HEK293 (cell line): ENCODE results near the gene BAZ2B.
A peak's percentile ranks its signal among the peaks of the same experiment; 100 is the strongest.

Experiments
- CTCF ChIA-PET: fragments of 350-600 bp; formaldehyde crosslinking; extraction: SDS; loops from one replicate; lab custom pipeline; 2021; ENCODE audit warnings: antibody characterized with exemption; lab: Yijun Ruan, JAX
- POLR2A ChIA-PET: fragments of 300-600 bp; formaldehyde crosslinking; extraction: SDS; loops from one replicate; lab custom pipeline; 2020; ENCODE audit warnings: antibody characterized with exemption, inconsistent platforms; lab: Yijun Ruan, JAX
- H3K27ac ChIP-seq: fragments of 200-500 bp; sonication (Bioruptor generic); 2 replicates; pipeline ENCODE4 v1.5.1; 2014; ENCODE audit warnings: low read depth, low read length, control low read depth, inconsistent platforms; ENCODE audit errors: extremely low read depth
- H3K36me3 ChIP-seq, 2 experiments: fragments of 200-500 bp in 1 of 2; sonication (Bioruptor generic) in 1 of 2; 1 replicate in 1 of 2; 2 replicates in 1 of 2; pipeline ENCODE4 v1.5.1; 2014 to 2017; ENCODE audit warnings: inconsistent platforms in 2 of 2, low read length in 2 of 2; ENCODE audit not compliant: control insufficient read depth in 2 of 2, insufficient read depth in 1 of 2
- H3K4me1 ChIP-seq: fragments of 200-500 bp; sonication (Bioruptor generic); 2 replicates; pipeline ENCODE4 v1.5.1; 2014; ENCODE audit warnings: mild to moderate bottlenecking, low read length, inconsistent platforms; ENCODE audit not compliant: control insufficient read depth, insufficient read depth
- H3K4me3 ChIP-seq: 2 replicates; pipeline ENCODE4 v1.5.1; 2011; ENCODE audit warnings: low read depth, mild to moderate bottlenecking, control low read depth, low read length, moderate library complexity
- H3K9me3 ChIP-seq: fragments of 200-500 bp; sonication (Bioruptor generic); 2 replicates; pipeline ENCODE4 v1.5.1; 2014; ENCODE audit warnings: low read depth, low read length, inconsistent platforms; ENCODE audit not compliant: control insufficient read depth, insufficient read depth
- FEZF1 ChIP-seq: fragments of 450-650 bp; formaldehyde crosslinking; IDR thresholded peaks from 2 replicates; pipeline ENCODE4 v1.5.1; 2016; ENCODE audit warnings: missing biosample characterization, missing genetic modification characterization
- KLF10 ChIP-seq: fragments of 450-650 bp; IDR thresholded peaks from 2 replicates; pipeline ENCODE4 v1.5.1; 2018; ENCODE audit warnings: missing biosample characterization, mild to moderate bottlenecking, missing genetic modification characterization
- MYNN ChIP-seq: fragments of 450-650 bp; formaldehyde crosslinking; IDR thresholded peaks from 2 replicates; pipeline ENCODE4 v1.5.1; 2016; ENCODE audit warnings: missing biosample characterization, missing genetic modification characterization, borderline replicate concordance
- OSR2 ChIP-seq: fragments of 450-650 bp; formaldehyde crosslinking; IDR thresholded peaks from 2 replicates; pipeline ENCODE4 v1.5.1; 2016; ENCODE audit warnings: missing biosample characterization, missing genetic modification characterization
- TRIM28 ChIP-seq: IDR thresholded peaks from 2 replicates; pipeline ENCODE4 v1.6.1; 2011; ENCODE audit warnings: low read length, control low read depth, borderline replicate concordance
- WT1 ChIP-seq: fragments of 450-650 bp; formaldehyde crosslinking; IDR thresholded peaks from 2 replicates; pipeline ENCODE4 v1.5.1; 2016; ENCODE audit warnings: missing biosample characterization, missing genetic modification characterization
- ZBTB17 ChIP-seq: fragments of 450-650 bp; formaldehyde crosslinking; IDR thresholded peaks from 2 replicates; pipeline ENCODE4 v1.5.1; 2016; ENCODE audit warnings: missing biosample characterization, missing genetic modification characterization
- ZBTB20 ChIP-seq: fragments of 450-650 bp; formaldehyde crosslinking; IDR thresholded peaks from 2 replicates; pipeline ENCODE4 v1.5.1; 2016; ENCODE audit warnings: missing biosample characterization, missing genetic modification characterization
- ZBTB48 ChIP-seq: fragments of 450-650 bp; formaldehyde crosslinking; IDR thresholded peaks from 2 replicates; pipeline ENCODE4 v1.5.1; 2016; ENCODE audit warnings: missing biosample characterization, missing genetic modification characterization
- ZNF16 ChIP-seq: fragments of 450-650 bp; formaldehyde crosslinking; IDR thresholded peaks from 2 replicates; pipeline ENCODE4 v1.5.1; 2016; ENCODE audit warnings: low read depth, missing biosample characterization, missing genetic modification characterization
- ZNF211 ChIP-seq: fragments of 450-650 bp; formaldehyde crosslinking; IDR thresholded peaks from 2 replicates; pipeline ENCODE4 v1.5.1; 2016; ENCODE audit warnings: low read depth, missing biosample characterization, missing genetic modification characterization
- ZNF341 ChIP-seq: fragments of 450-650 bp; formaldehyde crosslinking; IDR thresholded peaks from 2 replicates; pipeline ENCODE4; 2016; ENCODE audit warnings: low read depth, missing biosample characterization, missing genetic modification characterization
- ZNF529 ChIP-seq: fragments of 450-650 bp; formaldehyde crosslinking; IDR thresholded peaks from 2 replicates; pipeline ENCODE4 v1.5.1; 2017; ENCODE audit warnings: missing genetic modification characterization, missing biosample characterization; ENCODE audit not compliant: insufficient replicate concordance
- ZNF558 ChIP-seq: fragments of 450-650 bp; formaldehyde crosslinking; IDR thresholded peaks from 2 replicates; pipeline ENCODE4 v1.5.1; 2016; ENCODE audit warnings: missing biosample characterization, missing genetic modification characterization
- ZNF585B ChIP-seq: fragments of 450-650 bp; formaldehyde crosslinking; IDR thresholded peaks from 2 replicates; pipeline ENCODE4 v1.5.1; 2016; ENCODE audit warnings: missing biosample characterization, missing genetic modification characterization
- ZNF624 ChIP-seq: fragments of 450-650 bp; formaldehyde crosslinking; IDR thresholded peaks from 2 replicates; pipeline ENCODE4 v1.5.1; 2017; ENCODE audit warnings: missing biosample characterization, missing genetic modification characterization
- ZNF660 ChIP-seq: fragments of 450-650 bp; IDR thresholded peaks from 2 replicates; pipeline ENCODE4 v1.5.1; 2018; ENCODE audit warnings: missing biosample characterization, mild to moderate bottlenecking, missing genetic modification characterization
- ZNF747 ChIP-seq: fragments of 450-650 bp; formaldehyde crosslinking; IDR thresholded peaks from 2 replicates; pipeline ENCODE4 v1.5.1; 2016; ENCODE audit warnings: missing biosample characterization, missing genetic modification characterization
- ZNF776 ChIP-seq: fragments of 450-650 bp; formaldehyde crosslinking; IDR thresholded peaks from 2 replicates; pipeline ENCODE4 v1.5.0; 2017; ENCODE audit warnings: missing biosample characterization, missing genetic modification characterization, borderline replicate concordance
- TF ChIP-seq, protein P1 (sequence below): fragments of 450-650 bp; formaldehyde crosslinking; IDR thresholded peaks from 2 replicates; pipeline ENCODE4 v1.5.1; 2016; ENCODE audit warnings: missing biosample characterization, missing genetic modification characterization
- TF ChIP-seq, protein P2 (sequence below): fragments of 450-650 bp; formaldehyde crosslinking; IDR thresholded peaks from 2 replicates; pipeline ENCODE4 v1.5.1; 2017; ENCODE audit warnings: missing biosample characterization, missing genetic modification characterization
- TF ChIP-seq, protein P3 (sequence below): fragments of 450-650 bp; IDR thresholded peaks from 2 replicates; pipeline ENCODE4 v1.5.1; 2018; ENCODE audit warnings: missing biosample characterization, mild to moderate bottlenecking, missing genetic modification characterization
- TF ChIP-seq, protein P4 (sequence below): fragments of 450-650 bp; formaldehyde crosslinking; IDR thresholded peaks from 2 replicates; pipeline ENCODE4 v1.5.1; 2016; ENCODE audit warnings: missing biosample characterization, missing genetic modification characterization
- TF ChIP-seq, protein P5 (sequence below): fragments of 450-650 bp; formaldehyde crosslinking; IDR thresholded peaks from 2 replicates; pipeline ENCODE4 v1.5.1; 2016; ENCODE audit warnings: missing biosample characterization, missing genetic modification characterization, low read depth
- TF ChIP-seq, protein P6 (sequence below): fragments of 450-650 bp; formaldehyde crosslinking; IDR thresholded peaks from 2 replicates; pipeline ENCODE4 v1.5.1; 2017; ENCODE audit warnings: missing biosample characterization, missing genetic modification characterization

BAZ2B gene

DNA sequence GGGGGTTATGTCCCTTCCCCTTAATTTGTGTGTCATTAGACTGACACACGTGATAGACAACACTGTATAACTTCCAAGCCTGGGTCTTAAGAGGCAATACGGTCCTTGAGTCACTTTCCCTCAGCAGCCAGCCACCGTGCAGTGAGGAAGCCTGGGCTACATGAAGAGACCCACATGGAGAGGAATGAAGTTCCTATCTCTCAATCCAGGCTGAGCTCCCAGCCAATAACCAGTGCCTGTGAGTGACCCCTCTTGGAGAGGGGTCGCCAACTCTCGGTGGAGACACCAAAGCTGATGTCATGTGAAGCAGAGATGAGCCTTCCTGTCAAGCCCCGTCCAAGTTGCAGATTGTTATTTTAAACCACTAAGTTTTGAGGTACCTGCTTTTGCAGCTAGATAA, 324.2 kb downstream of the BAZ2B start:
- POLR2A ChIA-PET = no interaction called here

DNA sequence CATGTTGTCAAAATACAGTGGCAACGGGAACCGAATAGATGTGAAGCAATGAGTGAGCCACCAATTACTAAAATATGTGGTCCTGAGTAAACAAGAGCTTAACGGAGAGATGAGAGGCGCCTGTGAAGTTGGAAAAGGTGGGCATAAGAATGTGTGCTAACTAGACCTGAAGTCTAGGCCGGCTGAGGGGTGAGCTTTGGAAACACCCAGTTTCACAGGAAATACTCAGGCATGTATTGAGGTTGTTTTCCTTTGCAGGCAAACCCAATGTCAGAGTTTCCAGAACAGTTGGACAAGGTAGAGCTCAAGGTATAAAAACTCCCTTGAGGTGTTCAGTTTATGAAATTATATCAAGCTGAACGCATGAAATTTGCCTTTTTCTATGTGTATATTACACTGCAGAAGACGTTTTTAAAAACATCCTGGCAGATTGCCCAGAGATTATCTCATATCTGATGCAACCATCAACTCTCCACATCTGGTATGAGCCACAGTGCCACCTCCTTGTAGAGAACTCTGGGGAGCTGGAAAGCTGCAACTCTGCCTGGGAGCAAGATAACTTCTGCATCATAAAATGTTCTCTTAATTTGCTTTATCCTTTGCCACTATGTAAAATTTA, 325.9 kb downstream of the BAZ2B start:
- Histone ChIP-seq H3K27ac (peak overlapping the region; percentile 43; the same call in 1 of the 2 replicates), H3K4me1 (peaks cover 19% of the 10 kb centered on the region; the same call in 1 of the 2 replicates), H3K36me3 (no peaks in the 10 kb centered on the region), H3K4me3 (no peak overlapping the region), H3K9me3 (no peaks in the 10 kb centered on the region)
- CTCF ChIA-PET = interaction anchor here (0.6 to 1.2 kb wide), 2 partner anchors 422 to 1266 kb away, joined by 3 read pairs; partner anchors contain the start of gene MARCHF7
- POLR2A ChIA-PET = interaction anchor here (0.6 to 0.9 kb wide), 2 partner anchors 307 to 322 kb away, joined by 3 to 4 read pairs; partner anchors contain the start of gene TANC1
- TF ChIP-seq ZNF558 (tag by site-specific recombination) = 0 out of 2 replicates have a peak, but pooled peaks have one; percentile 20
- TF ChIP-seq ZNF660 (tag by site-specific recombination) = peak; percentile 78
- TF ChIP-seq OSR2 (tag by site-specific recombination) = no peak
- no peak for TF ChIP-seq ZBTB20 (tag by site-specific recombination)
- TF ChIP-seq WT1 (tag by site-specific recombination) = no peak
- no peak for TF ChIP-seq ZBTB48 (tag by site-specific recombination)
- TF ChIP-seq, protein P1, sequence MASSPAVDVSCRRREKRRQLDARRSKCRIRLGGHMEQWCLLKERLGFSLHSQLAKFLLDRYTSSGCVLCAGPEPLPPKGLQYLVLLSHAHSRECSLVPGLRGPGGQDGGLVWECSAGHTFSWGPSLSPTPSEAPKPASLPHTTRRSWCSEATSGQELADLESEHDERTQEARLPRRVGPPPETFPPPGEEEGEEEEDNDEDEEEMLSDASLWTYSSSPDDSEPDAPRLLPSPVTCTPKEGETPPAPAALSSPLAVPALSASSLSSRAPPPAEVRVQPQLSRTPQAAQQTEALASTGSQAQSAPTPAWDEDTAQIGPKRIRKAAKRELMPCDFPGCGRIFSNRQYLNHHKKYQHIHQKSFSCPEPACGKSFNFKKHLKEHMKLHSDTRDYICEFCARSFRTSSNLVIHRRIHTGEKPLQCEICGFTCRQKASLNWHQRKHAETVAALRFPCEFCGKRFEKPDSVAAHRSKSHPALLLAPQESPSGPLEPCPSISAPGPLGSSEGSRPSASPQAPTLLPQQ (tag by site-specific recombination) = peak; percentile 70; the same call in 1 of the 2 replicates
- TF ChIP-seq MYNN (tag by site-specific recombination) = no peak
- no peak for TF ChIP-seq ZNF624 (tag by site-specific recombination)
- TF ChIP-seq, protein P2, sequence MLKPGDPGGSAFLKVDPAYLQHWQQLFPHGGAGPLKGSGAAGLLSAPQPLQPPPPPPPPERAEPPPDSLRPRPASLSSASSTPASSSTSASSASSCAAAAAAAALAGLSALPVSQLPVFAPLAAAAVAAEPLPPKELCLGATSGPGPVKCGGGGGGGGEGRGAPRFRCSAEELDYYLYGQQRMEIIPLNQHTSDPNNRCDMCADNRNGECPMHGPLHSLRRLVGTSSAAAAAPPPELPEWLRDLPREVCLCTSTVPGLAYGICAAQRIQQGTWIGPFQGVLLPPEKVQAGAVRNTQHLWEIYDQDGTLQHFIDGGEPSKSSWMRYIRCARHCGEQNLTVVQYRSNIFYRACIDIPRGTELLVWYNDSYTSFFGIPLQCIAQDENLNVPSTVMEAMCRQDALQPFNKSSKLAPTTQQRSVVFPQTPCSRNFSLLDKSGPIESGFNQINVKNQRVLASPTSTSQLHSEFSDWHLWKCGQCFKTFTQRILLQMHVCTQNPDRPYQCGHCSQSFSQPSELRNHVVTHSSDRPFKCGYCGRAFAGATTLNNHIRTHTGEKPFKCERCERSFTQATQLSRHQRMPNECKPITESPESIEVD (tag by site-specific recombination) = peak; percentile 95
- no peak for TF ChIP-seq ZNF585B
- TF ChIP-seq, protein P3, sequence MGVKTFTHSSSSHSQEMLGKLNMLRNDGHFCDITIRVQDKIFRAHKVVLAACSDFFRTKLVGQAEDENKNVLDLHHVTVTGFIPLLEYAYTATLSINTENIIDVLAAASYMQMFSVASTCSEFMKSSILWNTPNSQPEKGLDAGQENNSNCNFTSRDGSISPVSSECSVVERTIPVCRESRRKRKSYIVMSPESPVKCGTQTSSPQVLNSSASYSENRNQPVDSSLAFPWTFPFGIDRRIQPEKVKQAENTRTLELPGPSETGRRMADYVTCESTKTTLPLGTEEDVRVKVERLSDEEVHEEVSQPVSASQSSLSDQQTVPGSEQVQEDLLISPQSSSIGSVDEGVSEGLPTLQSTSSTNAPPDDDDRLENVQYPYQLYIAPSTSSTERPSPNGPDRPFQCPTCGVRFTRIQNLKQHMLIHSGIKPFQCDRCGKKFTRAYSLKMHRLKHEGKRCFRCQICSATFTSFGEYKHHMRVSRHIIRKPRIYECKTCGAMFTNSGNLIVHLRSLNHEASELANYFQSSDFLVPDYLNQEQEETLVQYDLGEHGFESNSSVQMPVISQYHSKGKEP (tag by site-specific recombination) = peak; percentile 70
- TF ChIP-seq, protein P4, sequence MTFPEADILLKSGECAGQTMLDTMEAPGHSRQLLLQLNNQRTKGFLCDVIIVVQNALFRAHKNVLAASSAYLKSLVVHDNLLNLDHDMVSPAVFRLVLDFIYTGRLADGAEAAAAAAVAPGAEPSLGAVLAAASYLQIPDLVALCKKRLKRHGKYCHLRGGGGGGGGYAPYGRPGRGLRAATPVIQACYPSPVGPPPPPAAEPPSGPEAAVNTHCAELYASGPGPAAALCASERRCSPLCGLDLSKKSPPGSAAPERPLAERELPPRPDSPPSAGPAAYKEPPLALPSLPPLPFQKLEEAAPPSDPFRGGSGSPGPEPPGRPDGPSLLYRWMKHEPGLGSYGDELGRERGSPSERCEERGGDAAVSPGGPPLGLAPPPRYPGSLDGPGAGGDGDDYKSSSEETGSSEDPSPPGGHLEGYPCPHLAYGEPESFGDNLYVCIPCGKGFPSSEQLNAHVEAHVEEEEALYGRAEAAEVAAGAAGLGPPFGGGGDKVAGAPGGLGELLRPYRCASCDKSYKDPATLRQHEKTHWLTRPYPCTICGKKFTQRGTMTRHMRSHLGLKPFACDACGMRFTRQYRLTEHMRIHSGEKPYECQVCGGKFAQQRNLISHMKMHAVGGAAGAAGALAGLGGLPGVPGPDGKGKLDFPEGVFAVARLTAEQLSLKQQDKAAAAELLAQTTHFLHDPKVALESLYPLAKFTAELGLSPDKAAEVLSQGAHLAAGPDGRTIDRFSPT = no peak
- TF ChIP-seq, protein P5, sequence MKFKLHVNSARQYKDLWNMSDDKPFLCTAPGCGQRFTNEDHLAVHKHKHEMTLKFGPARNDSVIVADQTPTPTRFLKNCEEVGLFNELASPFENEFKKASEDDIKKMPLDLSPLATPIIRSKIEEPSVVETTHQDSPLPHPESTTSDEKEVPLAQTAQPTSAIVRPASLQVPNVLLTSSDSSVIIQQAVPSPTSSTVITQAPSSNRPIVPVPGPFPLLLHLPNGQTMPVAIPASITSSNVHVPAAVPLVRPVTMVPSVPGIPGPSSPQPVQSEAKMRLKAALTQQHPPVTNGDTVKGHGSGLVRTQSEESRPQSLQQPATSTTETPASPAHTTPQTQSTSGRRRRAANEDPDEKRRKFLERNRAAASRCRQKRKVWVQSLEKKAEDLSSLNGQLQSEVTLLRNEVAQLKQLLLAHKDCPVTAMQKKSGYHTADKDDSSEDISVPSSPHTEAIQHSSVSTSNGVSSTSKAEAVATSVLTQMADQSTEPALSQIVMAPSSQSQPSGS (tag by site-specific recombination) = peak; percentile 52; the same call in 1 of the 2 replicates
- TF ChIP-seq, protein P6, sequence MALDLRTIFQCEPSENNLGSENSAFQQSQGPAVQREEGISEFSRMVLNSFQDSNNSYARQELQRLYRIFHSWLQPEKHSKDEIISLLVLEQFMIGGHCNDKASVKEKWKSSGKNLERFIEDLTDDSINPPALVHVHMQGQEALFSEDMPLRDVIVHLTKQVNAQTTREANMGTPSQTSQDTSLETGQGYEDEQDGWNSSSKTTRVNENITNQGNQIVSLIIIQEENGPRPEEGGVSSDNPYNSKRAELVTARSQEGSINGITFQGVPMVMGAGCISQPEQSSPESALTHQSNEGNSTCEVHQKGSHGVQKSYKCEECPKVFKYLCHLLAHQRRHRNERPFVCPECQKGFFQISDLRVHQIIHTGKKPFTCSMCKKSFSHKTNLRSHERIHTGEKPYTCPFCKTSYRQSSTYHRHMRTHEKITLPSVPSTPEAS (tag by site-specific recombination) = no peak
- TF ChIP-seq ZNF747 (tag by site-specific recombination) = no peak
- TF ChIP-seq ZNF529 = no peak
- TF ChIP-seq FEZF1 (tag by site-specific recombination) = no peak
- TF ChIP-seq ZNF211 = no peak
- peak; percentile 57; the same call in 1 of the 2 replicates for TF ChIP-seq TRIM28
- no peak for TF ChIP-seq KLF10 (tag by site-specific recombination)
- peak; percentile 63 for TF ChIP-seq ZBTB17 (tag by site-specific recombination)
- TF ChIP-seq ZNF341 (tag by site-specific recombination) = no peak
- no peak for TF ChIP-seq ZNF16 (tag by site-specific recombination)

More for the DNA sequence above, 324.2 kb downstream of the BAZ2B start:
- Histone ChIP-seq H3K9me3 (no peaks in the 10 kb centered on the region), H3K4me1 (peaks cover 19% of the 10 kb centered on the region; the same call in 1 of the 2 replicates), H3K4me3 (no peak overlapping the region), H3K27ac (no peak overlapping the region), H3K36me3 (no peaks in the 10 kb centered on the region)
- no peak for TF ChIP-seq ZNF776 (tag by site-specific recombination)
- CTCF ChIA-PET = no interaction called here
